A549 (cell line): ENCODE data around the gene FLT3LG.

Source experiments
- ESRRA ChIP-seq: fragments of 150-350 bp; IDR thresholded peaks from 2 replicates; pipeline ENCODE4 v1.6.1; 2014; ENCODE audit warnings: mild to moderate bottlenecking, low read length, borderline replicate concordance
- JUNB ChIP-seq: fragments of >200 bp; sonication (Bioruptor Twin); formaldehyde crosslinking; IDR thresholded peaks from 2 replicates; pipeline ENCODE4 v1.6.1; 2016

DNA sequence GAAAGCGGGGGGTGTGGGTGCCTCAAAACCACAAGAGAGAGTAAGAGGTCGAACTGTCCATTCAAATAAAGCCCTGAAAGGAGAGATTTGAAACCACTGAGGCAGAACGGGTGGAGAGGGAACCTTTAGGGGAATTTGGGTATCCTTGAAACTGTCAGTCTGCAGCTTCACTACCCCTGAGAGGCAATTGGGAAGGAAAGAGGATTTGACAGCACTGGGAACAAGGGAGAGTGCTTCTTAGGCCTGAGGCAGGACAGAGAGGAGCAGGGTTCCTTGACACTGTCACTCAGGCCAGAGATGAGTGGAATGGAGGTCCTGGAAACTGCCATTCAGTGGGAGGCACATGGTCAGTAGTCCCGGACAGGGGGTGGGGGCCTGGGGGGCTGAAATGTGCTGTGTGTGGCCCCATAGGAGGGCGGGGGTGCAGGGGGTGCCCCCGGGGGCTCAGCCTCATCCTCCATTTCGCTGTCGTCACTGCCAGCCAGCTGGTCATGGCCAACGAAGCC, 43.8 kb upstream of the FLT3LG start:
- no peak for TF ChIP-seq JUNB
- TF ChIP-seq ESRRA = no peak
